Measurements from ENCODE around the gene DNAH6.

The DNAH6 gene

DNA sequence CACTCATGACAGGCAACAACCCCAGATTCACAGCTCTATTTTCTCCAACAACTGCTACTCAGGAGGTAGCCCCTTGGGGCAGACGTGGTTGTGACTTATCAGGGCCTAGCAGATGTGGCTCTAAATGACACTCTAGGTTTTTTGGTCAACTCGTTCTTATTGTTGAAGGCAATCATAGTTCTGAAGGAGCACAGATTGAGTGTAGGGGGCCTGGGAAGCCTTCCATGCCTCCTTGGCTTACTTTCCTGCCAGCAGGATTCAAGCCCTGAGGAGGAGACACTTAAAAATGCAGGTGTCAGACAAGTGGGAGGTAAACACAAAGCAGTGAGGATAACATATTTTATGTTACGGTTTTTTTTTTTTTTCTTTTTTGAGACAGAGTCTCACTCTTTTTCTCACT is 33.7 kb upstream of the DNAH6 start:
- no peak overlapping the region for H3K27ac ChIP-seq
- TF ChIP-seq, protein P1, sequence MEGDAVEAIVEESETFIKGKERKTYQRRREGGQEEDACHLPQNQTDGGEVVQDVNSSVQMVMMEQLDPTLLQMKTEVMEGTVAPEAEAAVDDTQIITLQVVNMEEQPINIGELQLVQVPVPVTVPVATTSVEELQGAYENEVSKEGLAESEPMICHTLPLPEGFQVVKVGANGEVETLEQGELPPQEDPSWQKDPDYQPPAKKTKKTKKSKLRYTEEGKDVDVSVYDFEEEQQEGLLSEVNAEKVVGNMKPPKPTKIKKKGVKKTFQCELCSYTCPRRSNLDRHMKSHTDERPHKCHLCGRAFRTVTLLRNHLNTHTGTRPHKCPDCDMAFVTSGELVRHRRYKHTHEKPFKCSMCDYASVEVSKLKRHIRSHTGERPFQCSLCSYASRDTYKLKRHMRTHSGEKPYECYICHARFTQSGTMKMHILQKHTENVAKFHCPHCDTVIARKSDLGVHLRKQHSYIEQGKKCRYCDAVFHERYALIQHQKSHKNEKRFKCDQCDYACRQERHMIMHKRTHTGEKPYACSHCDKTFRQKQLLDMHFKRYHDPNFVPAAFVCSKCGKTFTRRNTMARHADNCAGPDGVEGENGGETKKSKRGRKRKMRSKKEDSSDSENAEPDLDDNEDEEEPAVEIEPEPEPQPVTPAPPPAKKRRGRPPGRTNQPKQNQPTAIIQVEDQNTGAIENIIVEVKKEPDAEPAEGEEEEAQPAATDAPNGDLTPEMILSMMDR (conservative IDR thresholded peaks at IDR 0.05): no peak

DNA sequence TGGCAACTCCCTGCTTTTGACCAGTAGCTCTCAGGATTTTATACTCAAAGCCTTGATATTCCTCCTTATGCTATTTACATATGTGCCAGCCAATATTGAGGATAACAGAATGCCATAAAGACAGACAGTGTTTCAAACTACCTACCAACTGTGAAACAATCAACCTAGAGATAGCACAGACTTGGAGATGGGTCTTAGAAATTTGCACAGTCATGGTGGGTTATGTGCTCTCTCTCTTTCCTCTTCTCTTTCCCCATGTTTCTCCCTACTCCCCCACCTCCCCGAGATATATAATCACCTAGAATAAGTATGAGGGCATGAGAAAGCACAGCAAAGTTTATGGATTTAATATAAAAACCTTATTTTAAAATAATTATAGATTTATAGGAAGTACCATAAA is 33.0 kb upstream of the DNAH6 start:
- TF ChIP-seq, protein P1 (conservative IDR thresholded peaks at IDR 0.05): no peak
- no peak overlapping the region for H3K27ac ChIP-seq

DNA sequence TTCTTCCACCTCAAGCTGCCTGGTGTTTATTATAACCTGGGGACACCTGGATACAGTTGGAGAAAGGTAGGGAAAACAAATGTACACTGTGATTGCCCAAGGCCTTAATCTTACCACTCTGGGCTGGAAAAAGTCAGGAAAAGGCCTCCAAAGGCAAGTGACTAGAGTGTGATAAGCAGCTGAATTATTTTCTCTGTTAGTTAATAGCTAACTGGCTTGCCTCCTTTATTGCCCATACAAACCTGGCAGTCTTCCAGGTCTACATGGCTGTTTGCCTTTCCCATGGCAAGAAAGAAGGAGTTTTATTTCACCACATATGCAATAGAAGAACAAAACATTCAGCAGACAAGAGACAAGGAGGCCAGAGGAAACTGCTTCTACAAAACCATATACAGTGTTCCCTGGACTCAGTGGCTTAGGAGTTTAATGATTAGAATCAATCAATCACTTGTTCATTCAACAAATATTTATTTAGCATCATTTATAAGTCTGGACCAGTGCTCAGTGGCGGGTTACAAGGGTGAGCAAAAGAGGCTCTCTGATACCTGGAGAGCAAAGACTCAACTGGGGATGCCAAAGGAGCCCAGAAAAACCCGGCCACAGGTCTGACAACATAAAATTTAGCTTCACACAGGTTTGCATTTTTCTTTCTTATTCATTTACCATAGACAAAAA is 29.7 kb upstream of the DNAH6 start:
- TF ChIP-seq, protein P1 (conservative IDR thresholded peaks at IDR 0.05): no peak
- H3K27ac ChIP-seq: peak overlapping the region; percentile 96

DNA sequence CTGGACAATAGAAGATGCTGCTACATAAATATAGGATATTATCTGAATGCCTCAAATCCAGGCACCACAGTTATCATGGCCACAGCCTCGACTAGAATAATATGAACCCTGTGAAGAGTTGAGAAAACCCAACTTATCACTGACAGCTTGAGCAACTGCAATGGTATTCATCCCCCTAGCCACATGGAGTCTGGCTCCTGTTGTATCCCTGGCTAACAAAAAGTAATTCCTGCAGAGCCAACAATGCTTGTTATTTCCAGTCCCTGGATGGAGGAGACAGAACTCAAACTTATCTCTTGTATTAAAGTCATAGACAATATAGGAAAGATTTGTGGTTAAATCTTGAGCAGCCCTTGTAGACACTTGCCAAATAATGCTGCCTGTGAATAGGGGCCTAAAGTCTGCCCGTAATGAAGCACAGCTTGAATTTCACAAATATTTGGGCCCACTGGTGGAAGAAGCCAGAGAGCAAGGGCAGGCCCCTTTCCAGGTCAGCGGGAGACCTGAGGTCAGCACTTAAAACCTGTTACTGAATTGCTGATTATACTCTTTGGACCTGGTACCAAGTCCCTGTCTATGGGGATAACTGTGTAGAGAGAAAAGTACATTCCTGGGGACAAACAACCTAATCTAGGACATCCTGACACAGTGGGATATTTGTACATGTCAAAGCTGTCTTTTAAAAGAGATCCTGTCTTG is 28.9 kb upstream of the DNAH6 start:
- H3K27ac ChIP-seq: peak overlapping the region; percentile 96
- TF ChIP-seq, protein P1 (conservative IDR thresholded peaks at IDR 0.05): no peak

DNA sequence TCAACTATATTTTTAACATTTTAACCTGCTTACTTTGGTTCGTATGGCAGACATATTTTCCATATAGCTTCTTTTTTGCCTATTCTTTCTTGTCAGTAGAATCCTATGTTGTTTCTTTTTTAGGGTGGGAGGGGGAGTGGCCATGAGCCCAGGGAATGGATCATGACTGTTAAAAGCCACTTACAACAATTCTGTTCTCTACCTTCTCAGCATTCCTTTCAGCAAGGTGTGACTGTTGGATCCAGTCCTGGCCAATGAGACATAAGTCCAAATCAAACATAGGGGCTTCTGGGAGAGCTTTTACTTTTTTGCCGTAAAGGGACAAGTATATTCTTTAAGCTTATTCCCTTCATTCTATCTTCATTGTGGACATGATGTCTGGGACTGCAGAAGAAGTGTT is 25.0 kb upstream of the DNAH6 start:
- H3K27ac ChIP-seq: no peak overlapping the region
- TF ChIP-seq, protein P1 (conservative IDR thresholded peaks at IDR 0.05): no peak

DNA sequence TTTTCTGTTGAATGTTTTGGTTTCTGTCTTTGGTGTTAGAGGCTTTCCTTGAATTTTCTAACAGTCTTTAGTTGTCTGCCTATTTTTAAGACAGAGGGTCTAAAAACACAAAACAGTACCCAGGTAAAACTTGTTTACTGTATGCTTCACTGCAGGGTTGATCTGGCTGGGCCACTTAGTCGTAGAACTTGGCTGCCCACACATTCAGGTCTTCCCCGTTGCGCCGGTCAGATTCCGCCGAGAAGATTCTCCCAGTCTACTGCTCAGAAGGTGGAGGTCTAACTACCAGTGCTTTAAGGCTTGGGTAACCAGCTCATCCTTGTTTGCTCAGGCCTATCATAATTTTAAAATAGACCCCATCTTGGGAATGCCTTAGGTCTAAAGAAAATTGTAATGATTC is 24.6 kb upstream of the DNAH6 start:
- no peak overlapping the region for H3K27ac ChIP-seq
- TF ChIP-seq, protein P1 (conservative IDR thresholded peaks at IDR 0.05): no peak

DNA sequence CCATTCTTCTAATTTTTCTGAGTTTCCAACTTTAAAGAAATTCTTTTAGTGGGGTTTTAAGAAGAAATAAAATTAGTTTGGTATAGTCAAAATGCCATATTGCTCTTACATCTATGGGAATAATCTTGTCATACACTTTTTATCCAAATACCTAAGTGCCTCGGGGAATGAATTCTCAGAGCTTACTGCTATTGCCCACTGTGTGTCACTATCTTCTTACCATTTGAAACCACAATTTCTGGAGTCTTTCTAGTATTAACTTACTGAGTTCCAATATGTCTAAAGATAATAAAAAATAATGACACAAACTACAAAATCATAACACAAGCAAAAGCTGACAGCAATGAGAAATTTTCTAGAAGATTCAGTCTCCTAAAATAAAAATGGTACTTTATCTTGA is 23.7 kb upstream of the DNAH6 start:
- H3K27ac ChIP-seq: no peak overlapping the region
- TF ChIP-seq, protein P1 (conservative IDR thresholded peaks at IDR 0.05): peak; percentile 35
